IMR-90 (cell line): ENCODE data around the gene CLK4. TPM values are rescaled to one million over a fixed set of nuclear protein-coding genes. Genes with fewer than 3 reads are reported as not detected.

Experiments
- ATAC-seq: fragments of 200-7000 bp; cut with Tn5 transposase; 2 replicates; pipeline ENCODE4 v1.9.1; 2020; ENCODE audit warnings: low read depth, mild to moderate bottlenecking, moderate library complexity
- BruUV-seq: library from RNA; stranded (reverse); fragments of 400-500 nt; replicated peaks from 2 replicates; lab custom pipeline; 2021; lab: Mats Ljungman, UMichigan
- CTCF ChIA-PET: fragments of 300-600 bp; formaldehyde crosslinking; extraction: SDS; loops from one replicate; lab custom pipeline; 2021; ENCODE audit warnings: antibody characterized with exemption; lab: Yijun Ruan, JAX
- POLR2A ChIA-PET: fragments of 300-600 bp; sonication (Branson Sonifier 250); formaldehyde crosslinking; loops from one replicate; lab custom pipeline; 2022; ENCODE audit warnings: antibody characterized with exemption; ENCODE audit not compliant: unreplicated experiment; lab: Charles Lee
- DNase-seq: peaks from one replicate; pipeline ENCODE4 v3.0.0; 2013
- H2AFZ ChIP-seq: replicated peaks from 2 replicates; pipeline ENCODE3; 2013; ENCODE audit warnings: low read length, mild to moderate bottlenecking; ENCODE audit not compliant: poor library complexity
- H2AK5ac ChIP-seq: 2 replicates; pipeline ENCODE4 v1.6.1; 2013; ENCODE audit warnings: low read depth, low read length, inconsistent platforms
- H2AK9ac ChIP-seq: replicated peaks from 2 replicates; pipeline ENCODE3; 2013; ENCODE audit warnings: mild to moderate bottlenecking, low read depth, low read length, moderate library complexity; ENCODE audit not compliant: poor library complexity
- H2BK120ac ChIP-seq: 2 replicates; pipeline ENCODE4 v1.6.1; 2013; ENCODE audit warnings: low read depth, low read length, inconsistent platforms
- H2BK15ac ChIP-seq: 3 replicates; pipeline ENCODE4 v1.6.1; 2013; ENCODE audit warnings: low read depth, low read length, inconsistent platforms
- H2BK20ac ChIP-seq: 2 replicates; pipeline ENCODE4 v1.6.1; 2013; ENCODE audit warnings: low read depth, mild to moderate bottlenecking, inconsistent platforms, low read length, moderate library complexity
- H2BK5ac ChIP-seq: 2 replicates; pipeline ENCODE4 v1.6.1; 2013; ENCODE audit warnings: mild to moderate bottlenecking, low read depth, low read length, inconsistent platforms; ENCODE audit not compliant: poor library complexity, severe bottlenecking
- H3K14ac ChIP-seq: replicated peaks from 2 replicates; pipeline ENCODE4 v1.6.1; 2013; ENCODE audit warnings: low read depth, low read length, inconsistent platforms
- H3K18ac ChIP-seq: 2 replicates; pipeline ENCODE4 v1.6.1; 2013; ENCODE audit warnings: low read depth, low read length, control low read depth
- H3K23ac ChIP-seq: 2 replicates; pipeline ENCODE4 v1.6.1; 2013; ENCODE audit warnings: low read depth, low read length, inconsistent platforms
- H3K27ac ChIP-seq: 2 replicates; pipeline ENCODE4 v1.5.1; 2013; ENCODE audit warnings: mild to moderate bottlenecking, control low read depth, low read length; ENCODE audit not compliant: insufficient read depth
- H3K27me3 ChIP-seq: 2 replicates; pipeline ENCODE4 v1.6.1; 2013; ENCODE audit warnings: low read length; ENCODE audit not compliant: control insufficient read depth, insufficient read depth
- H3K36me3 ChIP-seq: 2 replicates; pipeline ENCODE4 v1.6.1; 2013; ENCODE audit warnings: low read length, mixed read lengths; ENCODE audit not compliant: control insufficient read depth, insufficient read depth
- H3K4ac ChIP-seq: 2 replicates; pipeline ENCODE4 v1.6.1; 2013; ENCODE audit warnings: low read depth, low read length, inconsistent platforms
- H3K4me1 ChIP-seq: 2 replicates; pipeline ENCODE4 v1.6.1; 2013; ENCODE audit warnings: low read length, mixed read lengths; ENCODE audit not compliant: control insufficient read depth, insufficient read depth
- H3K4me2 ChIP-seq: 2 replicates; pipeline ENCODE4 v1.6.1; 2013; ENCODE audit warnings: low read depth, mild to moderate bottlenecking, control low read depth, low read length, moderate library complexity
- H3K4me3 ChIP-seq: 2 replicates; pipeline ENCODE4 v1.5.1; 2013; ENCODE audit warnings: low read depth, mild to moderate bottlenecking, control low read depth, low read length, moderate library complexity; ENCODE audit not compliant: insufficient read depth
- H3K56ac ChIP-seq: 2 replicates; pipeline ENCODE4 v1.6.1; 2013; ENCODE audit warnings: low read length, inconsistent platforms; ENCODE audit not compliant: insufficient read depth; ENCODE audit errors: extremely low read depth
- H3K79me1 ChIP-seq, 2 experiments: 2 replicates each; pipeline ENCODE4 v1.6.1; 2013; ENCODE audit warnings: low read length in 2 of 2, inconsistent platforms in 1 of 2, low read depth in 1 of 2
- H3K9ac ChIP-seq: 2 replicates; pipeline ENCODE4 v1.6.1; 2013; ENCODE audit warnings: low read depth, low read length, control low read depth
- H3K9me1 ChIP-seq: 2 replicates; pipeline ENCODE4 v1.6.1; 2013; ENCODE audit warnings: low read length, inconsistent platforms; ENCODE audit not compliant: insufficient read depth
- H3K9me3 ChIP-seq: 2 replicates; pipeline ENCODE4 v1.6.1; 2013; ENCODE audit warnings: low read length; ENCODE audit not compliant: control insufficient read depth, insufficient read depth
- H4K20me1 ChIP-seq: 2 replicates; pipeline ENCODE4 v1.6.1; 2013; ENCODE audit warnings: low read length, inconsistent platforms; ENCODE audit not compliant: insufficient read depth
- H4K5ac ChIP-seq: 2 replicates; pipeline ENCODE4 v1.6.1; 2013; ENCODE audit warnings: mild to moderate bottlenecking, low read depth, low read length, control low read depth
- H4K8ac ChIP-seq, 2 experiments: 2 replicates each; pipeline ENCODE4 v1.6.1; 2013; ENCODE audit warnings: low read depth in 2 of 2, low read length in 2 of 2, control low read depth in 1 of 2, inconsistent platforms in 1 of 2
- H4K91ac ChIP-seq: 2 replicates; pipeline ENCODE4 v1.6.1; 2013; ENCODE audit warnings: low read depth, low read length, inconsistent platforms; ENCODE audit not compliant: insufficient read depth
- FOS ChIP-seq: fragments of 150-350 bp; IDR thresholded peaks from 2 replicates; pipeline ENCODE4 v1.6.1; 2016; ENCODE audit warnings: low read depth, low read length
- MXI1 ChIP-seq: IDR thresholded peaks from 2 replicates; pipeline ENCODE4 v1.6.1; 2012; ENCODE audit warnings: low read depth, mild to moderate bottlenecking, low read length, moderate library complexity, borderline replicate concordance
- NFE2L2 ChIP-seq: fragments of 150-350 bp; IDR thresholded peaks from 2 replicates; pipeline ENCODE4 v1.6.1; 2016; ENCODE audit warnings: low read depth, mild to moderate bottlenecking, low read length
- RCOR1 ChIP-seq: IDR thresholded peaks from 2 replicates; pipeline ENCODE4 v1.6.1; 2012; ENCODE audit warnings: mild to moderate bottlenecking, low read length, improper control_type of control experiment; ENCODE audit not compliant: insufficient replicate concordance
- USF2 ChIP-seq: fragments of 150-350 bp; IDR thresholded peaks from 2 replicates; pipeline ENCODE4 v1.6.1; 2017; ENCODE audit warnings: mild to moderate bottlenecking, antibody characterized with exemption, low read length, low read depth
- whole genome bisulfite sequencing, 2 experiments: methylation state at CpG; one replicate each; pipeline versions ENCODE4 v1.1.5 to v1.1.7; 2013; ENCODE audit warnings: missing lambda C conversion rate in 2 of 2; ENCODE audit not compliant: insufficient read length in 1 of 2; ENCODE audit errors: extremely low coverage in 2 of 2; 5-methylcytosine and 5-hydroxymethylcytosine counted together
- dilution Hi-C: fragments of 300-500 bp; cut with HindIII; formaldehyde crosslinking; loops from one replicate; pipeline ENCODE4 v1.14.3; 2018; ENCODE audit warnings: low sequenced_read_pairs; ENCODE audit not compliant: unreplicated experiment
- in situ Hi-C: fragments of 300-500 bp; cut with MboI; formaldehyde crosslinking; loops from 3 replicates; pipeline ENCODE4 v1.14.3; 2019; ENCODE audit warnings: low sequenced_read_pairs, inconsistent platforms, mixed read lengths
- intact Hi-C: fragments of 100-400 bp; cut with micrococcal nuclease; formaldehyde crosslinking; loops from 2 replicates; pipeline ENCODE4 v1.10.0; 2022
- polyA plus RNA-seq, 3 experiments: library from polyadenylated mRNA; depleted of rRNA; stranded (reverse); fragments of >200 nt; gene quantifications; 2 replicates each; pipeline ENCODE4 v1.2.3, GENCODE V29; 2012; ENCODE audit warnings: low replicate concordance in 1 of 3
- total RNA-seq: library from RNA; depleted of rRNA; stranded (reverse); fragments of >200 nt; gene quantifications from 2 replicates; pipeline ENCODE4 v1.2.3, GENCODE V29; 2012
- TF ChIP-seq, protein P1 (sequence below): conservative IDR thresholded peaks from 2 replicates; pipeline ENCODE4 v1.5.1; 2012; ENCODE audit warnings: mild to moderate bottlenecking, low read depth, low read length, improper control_type of control experiment

Gene CLK4
- total and polyA plus RNA-seq, 2 of the 4 experiments (the other 2 are of a cell fraction): 8.2 to 11.9 TPM

GRCh38 chr5:178602752-178603151 is 24.1 kb downstream of the CLK4 start:
- no peak overlapping the region for H2BK120ac ChIP-seq
- H2BK5ac ChIP-seq: no peak overlapping the region
- POLR2A ChIA-PET: no interaction called here
- BruUV-seq: no TSS peak
- H2BK20ac ChIP-seq: no peak overlapping the region
- H3K9me3 ChIP-seq: no peaks in the 10 kb centered on the region
- H3K56ac ChIP-seq: no peak overlapping the region
- no peak overlapping the region for H2BK15ac ChIP-seq
- H3K9ac ChIP-seq: no peak overlapping the region
- WGBS, 2 experiments: no CpG with 5 or more reads among the region's 2 CpGs
- no peak overlapping the region for H3K18ac ChIP-seq
- dilution Hi-C loops: no loop called here
- H3K27me3 ChIP-seq: no peaks in the 10 kb centered on the region
- no peak overlapping the region for H3K23ac ChIP-seq
- H4K20me1 ChIP-seq: no peaks in the 10 kb centered on the region
- H2AK5ac ChIP-seq: no peak overlapping the region
- peaks cover 28% of the 10 kb centered on the region for H3K36me3 ChIP-seq
- H3K4ac ChIP-seq: no peak overlapping the region
- no peak overlapping the region for H2AFZ ChIP-seq
- H3K14ac ChIP-seq: no peak overlapping the region
- H4K5ac ChIP-seq: no peak overlapping the region
- no peak overlapping the region for H4K8ac ChIP-seq
- peak; percentile 72 for DNase-seq
- CTCF ChIA-PET: no interaction called here
- ATAC-seq: peak; percentile 56
- H3K9me1 ChIP-seq: no peaks in the 10 kb centered on the region
- H3K4me2 ChIP-seq: no peak overlapping the region
- peaks cover 2% of the 10 kb centered on the region; the same call in 1 of the 2 replicates for H3K4me1 ChIP-seq
- intact Hi-C loops: loop anchor here (2.0 kb wide), 1 partner anchor 22 kb away; no protein-coding TSS in a partner anchor
- in situ Hi-C loops: no loop called here
- no peak overlapping the region for H3K27ac ChIP-seq
- H2AK9ac ChIP-seq: no peak overlapping the region
- H4K91ac ChIP-seq: no peak overlapping the region
- H3K4me3 ChIP-seq: no peak overlapping the region
- TF ChIP-seq, protein P1, sequence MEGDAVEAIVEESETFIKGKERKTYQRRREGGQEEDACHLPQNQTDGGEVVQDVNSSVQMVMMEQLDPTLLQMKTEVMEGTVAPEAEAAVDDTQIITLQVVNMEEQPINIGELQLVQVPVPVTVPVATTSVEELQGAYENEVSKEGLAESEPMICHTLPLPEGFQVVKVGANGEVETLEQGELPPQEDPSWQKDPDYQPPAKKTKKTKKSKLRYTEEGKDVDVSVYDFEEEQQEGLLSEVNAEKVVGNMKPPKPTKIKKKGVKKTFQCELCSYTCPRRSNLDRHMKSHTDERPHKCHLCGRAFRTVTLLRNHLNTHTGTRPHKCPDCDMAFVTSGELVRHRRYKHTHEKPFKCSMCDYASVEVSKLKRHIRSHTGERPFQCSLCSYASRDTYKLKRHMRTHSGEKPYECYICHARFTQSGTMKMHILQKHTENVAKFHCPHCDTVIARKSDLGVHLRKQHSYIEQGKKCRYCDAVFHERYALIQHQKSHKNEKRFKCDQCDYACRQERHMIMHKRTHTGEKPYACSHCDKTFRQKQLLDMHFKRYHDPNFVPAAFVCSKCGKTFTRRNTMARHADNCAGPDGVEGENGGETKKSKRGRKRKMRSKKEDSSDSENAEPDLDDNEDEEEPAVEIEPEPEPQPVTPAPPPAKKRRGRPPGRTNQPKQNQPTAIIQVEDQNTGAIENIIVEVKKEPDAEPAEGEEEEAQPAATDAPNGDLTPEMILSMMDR: no peak
- TF ChIP-seq FOS: no peak
- TF ChIP-seq RCOR1: no peak
- no peak for TF ChIP-seq NFE2L2
- no peak for TF ChIP-seq USF2
- TF ChIP-seq MXI1: no peak
- H3K79me1 ChIP-seq: peaks cover 3 to 7% of the 10 kb centered on the region in 2 experiments; a peak in 1 of 4 replicates
